Activated CD4-positive, alpha-beta T cell treated with anti-CD3 and anti-CD28 coated beads, Interleukin-2, amount 50 U/mL, for 48 hours (primary cell): ENCODE measurements around the gene SLC9A7.

Experiments used
- DNase-seq, 2 experiments: peaks; one replicate each; pipeline ENCODE4 v3.0.0-alpha.2; 2020

Gene SLC9A7

DNA sequence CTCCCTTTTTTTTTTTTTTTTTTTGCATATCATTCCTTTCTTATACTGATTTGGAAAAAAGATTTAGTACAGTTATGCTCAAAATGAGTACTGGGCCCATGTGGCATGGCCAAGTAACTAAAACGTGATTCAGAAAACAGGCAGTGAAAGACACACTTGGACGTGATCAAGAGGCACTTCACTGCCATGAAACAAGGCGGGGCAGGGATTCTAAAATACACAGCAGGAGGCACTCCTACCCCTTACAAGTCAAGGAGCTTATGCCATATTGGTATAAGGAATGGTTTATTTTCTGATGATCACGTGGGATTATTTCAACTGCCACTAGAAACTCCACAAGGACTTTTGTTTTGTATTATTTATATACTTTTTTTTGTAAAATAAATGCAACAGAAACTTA lies 113.3 kb downstream of the SLC9A7 start:
- DNase-seq = no peak

GRCh38 chrX:46643636-46644035 lies 115.3 kb downstream of the SLC9A7 start:
- DNase-seq = no peak

DNA sequence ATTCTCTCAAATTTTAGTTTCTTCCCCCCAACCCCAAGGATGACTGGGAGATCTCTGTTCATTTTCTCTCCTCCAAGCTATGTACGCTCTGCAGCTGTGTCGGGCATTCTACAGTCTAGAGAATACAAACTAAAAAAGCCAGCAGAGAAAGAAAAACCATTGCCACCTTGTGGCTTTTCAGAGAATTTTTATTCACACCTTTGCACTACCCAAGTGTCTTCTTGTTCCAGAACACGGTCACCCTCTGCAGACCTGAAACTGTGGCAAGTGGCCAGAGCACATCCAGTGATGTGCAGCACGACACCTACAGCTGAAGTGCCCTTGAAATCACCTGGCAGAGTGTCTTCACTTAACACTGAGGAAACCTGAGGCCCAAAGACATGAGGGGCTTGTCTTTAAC lies 116.8 kb downstream of the SLC9A7 start:
- no peak for DNase-seq

DNA sequence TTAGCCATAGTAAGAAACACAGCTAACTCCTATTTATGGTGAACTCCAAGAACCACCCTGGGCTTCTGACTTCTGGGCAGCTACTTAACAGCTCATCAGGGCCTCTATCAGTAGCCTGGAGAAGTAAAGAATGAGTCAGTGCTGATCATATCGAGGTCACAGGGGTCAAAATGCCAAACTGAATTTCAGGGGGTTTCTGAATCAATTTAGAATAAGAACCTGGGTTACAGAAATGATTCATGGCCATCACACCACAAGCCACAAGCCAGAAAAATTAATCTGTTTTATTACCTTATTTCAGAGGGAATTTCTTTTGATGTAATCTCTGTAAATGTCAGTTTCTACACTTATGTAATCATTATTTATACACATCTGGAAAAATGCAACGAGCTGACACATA lies 121.0 kb downstream of the SLC9A7 start:
- peak in 1 of 2 experiments; percentile 17 for DNase-seq

DNA sequence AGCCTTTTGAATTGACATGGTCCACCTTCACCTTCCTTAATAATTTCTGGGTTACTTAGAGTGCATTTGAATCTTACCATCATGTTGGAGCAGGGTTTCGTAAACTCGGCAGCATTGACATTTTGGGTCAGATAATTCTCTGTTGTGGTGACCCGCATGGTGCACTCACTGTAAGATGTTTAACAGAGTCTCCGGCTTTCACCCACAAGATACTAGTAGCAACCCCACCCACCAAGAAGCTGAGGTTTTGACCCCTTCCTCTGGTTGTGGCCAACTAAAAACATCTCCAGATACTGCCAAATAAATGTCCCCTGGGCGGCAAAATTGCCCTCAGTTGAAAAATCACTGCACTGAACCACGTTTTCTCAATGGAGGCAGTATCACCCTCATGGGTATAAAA lies 122.7 kb downstream of the SLC9A7 start:
- DNase-seq = no peak

DNA sequence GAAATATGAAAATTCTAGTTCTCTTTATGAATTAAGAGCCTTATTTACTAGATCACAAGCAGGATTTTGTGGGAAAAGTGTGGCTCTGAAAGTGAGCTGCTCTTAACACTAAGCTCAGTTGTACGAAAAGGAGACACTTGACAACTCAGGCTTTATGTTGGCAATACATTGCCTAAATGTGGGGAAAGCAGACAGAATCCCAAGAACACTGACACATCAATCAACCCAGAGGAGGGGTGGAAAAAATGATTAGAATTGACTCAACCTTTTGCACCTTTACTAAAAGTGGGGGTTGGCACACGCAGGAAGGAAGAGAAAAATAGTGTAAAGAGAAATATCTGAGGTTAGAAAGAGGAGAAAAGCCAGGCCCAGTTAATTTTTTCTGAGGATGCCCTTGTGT lies 123.7 kb downstream of the SLC9A7 start:
- no peak for DNase-seq

GRCh38 chrX:46634577-46634976 lies 124.3 kb downstream of the SLC9A7 start:
- no peak for DNase-seq

DNA sequence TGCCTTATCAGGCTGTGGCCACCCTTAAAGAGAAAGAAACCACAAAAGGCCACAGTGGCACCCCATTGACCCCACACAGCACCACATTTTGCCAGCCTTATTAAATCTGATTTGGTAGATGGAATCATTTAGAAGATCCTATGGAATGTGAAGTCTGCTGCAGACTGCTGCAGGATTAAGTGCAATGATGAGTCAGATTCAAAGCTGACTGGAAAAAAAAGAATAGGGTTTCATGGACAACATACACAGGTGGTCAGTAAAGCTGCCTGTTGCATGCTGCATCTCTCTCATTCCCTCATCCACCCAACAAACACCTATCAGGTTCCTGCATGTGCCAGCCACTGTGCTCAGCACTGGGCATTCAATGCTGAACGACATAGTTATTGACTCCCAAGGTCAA lies 128.8 kb downstream of the SLC9A7 start:
- no peak for DNase-seq

GRCh38 chrX:46628460-46629371 lies 130.2 kb downstream of the SLC9A7 start:
- DNase-seq = peak; percentile 16 to 23

- no peak for DNase-seq
Observed at GRCh38 chrX:46627711-46628419, 131.1 kb downstream of the SLC9A7 start.

DNA sequence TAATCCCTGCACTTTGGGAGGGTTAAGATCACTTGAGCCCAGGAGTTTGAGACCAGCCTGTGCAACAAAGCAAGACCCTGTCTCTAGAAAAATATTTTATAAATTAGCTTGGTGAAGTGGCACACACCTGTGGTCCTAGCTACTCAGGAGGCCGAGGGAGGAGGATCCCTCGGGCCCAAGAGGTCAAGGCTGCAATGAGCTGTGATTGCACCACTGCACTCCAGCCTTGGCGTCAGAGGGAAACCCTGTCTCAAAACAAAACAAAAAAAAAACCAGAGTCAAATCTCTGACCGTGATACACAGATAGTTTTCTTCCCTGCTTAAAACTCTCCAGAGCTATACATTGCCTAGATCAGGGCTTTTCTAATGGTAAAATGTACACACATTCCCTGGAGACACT lies 131.9 kb downstream of the SLC9A7 start:
- no peak for DNase-seq

DNA sequence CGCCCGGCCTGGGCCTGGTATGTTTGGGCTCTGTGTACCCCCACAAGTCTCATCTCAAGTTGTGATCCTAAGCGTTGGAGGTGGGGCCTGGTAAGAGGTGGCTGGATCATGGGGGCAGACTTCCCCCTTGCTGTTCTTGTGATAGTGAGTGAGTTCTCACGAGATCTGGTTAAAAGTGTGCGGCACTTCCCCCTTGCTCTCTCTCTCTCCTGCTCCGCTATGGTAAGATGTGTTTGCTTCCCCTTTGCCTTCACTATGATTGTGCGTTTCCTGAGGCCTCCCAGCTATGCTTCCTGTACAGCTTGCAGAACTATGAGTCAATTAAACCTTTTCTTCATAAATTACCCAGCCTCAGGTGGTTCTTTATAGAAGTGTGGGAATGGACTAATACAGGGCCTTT lies 132.4 kb downstream of the SLC9A7 start:
- peak; percentile 20 to 30 for DNase-seq

DNA sequence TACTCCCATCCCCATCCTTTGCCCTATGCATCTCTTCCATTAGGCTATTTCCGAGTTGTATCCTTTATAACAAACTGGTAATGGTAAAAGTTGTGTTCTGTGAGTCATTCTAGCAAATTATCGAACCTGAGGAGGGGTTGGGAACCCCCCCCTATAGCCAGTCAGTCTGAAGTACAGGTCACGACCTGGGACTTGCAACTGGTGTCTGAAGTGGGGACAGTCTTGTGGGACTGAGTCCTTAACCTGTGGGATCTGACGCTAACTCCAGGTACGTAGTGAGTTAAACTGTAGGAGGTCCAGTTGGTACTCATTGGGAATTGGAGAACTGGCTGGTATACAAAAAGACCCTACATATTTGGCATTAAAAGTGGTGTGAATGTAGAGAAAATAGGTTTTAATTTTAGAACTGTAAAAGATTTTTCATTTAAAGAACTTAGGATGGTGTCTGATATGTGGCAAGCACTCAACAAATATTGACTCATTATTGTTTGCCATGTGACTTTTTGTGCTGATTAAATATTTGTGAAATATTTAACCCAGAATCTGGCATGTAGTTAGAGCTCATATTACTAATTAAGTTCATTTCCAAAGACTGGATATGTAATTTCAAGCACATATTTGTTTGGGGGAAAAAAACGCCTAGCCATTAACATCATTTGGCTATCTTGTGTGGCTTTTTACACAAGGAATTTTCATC lies 134.7 kb downstream of the SLC9A7 start:
- DNase-seq = no peak

- DNase-seq = no peak
Observed at GRCh38 chrX:46621572-46621971, 137.3 kb downstream of the SLC9A7 start.

DNA sequence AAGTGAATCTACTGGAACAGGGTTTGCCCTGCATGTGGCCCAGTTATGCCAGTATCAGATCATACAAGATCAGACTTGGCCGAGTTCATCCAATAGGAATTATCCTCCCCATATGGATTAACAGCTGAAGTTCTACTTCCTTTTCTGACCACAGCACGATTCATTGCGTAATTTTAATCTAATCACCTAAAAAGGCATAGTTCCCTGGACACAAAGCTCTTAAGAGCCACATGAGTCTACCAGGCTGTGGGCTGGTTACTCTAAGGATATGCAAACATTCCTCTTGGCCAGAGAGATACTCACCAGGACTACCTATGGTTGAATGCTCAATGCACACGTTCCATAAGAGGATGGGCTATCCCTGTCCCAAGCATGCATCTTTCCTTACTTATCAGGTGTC lies 138.4 kb downstream of the SLC9A7 start:
- no peak for DNase-seq

DNA sequence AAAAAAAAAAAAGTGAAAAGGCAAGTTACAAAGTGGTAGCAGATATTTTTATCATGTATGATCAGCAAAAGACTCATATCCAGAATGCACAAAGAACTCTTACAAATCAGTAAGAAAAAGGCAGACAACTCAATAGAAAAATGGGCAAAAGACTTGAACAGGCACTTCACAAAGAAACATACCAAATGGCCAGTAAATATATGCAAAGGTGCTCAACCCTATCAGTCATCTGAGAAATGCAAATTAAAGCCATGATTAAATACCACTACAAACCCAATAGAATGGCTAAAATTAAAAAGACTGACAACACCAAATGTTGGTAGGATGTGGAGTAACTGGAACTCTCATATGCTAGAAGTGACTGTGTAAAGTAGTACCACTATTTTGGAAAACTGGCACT lies 140.0 kb downstream of the SLC9A7 start:
- DNase-seq = no peak

- DNase-seq = no peak
Observed at GRCh38 chrX:46617906-46618305, 141.0 kb downstream of the SLC9A7 start.

DNA sequence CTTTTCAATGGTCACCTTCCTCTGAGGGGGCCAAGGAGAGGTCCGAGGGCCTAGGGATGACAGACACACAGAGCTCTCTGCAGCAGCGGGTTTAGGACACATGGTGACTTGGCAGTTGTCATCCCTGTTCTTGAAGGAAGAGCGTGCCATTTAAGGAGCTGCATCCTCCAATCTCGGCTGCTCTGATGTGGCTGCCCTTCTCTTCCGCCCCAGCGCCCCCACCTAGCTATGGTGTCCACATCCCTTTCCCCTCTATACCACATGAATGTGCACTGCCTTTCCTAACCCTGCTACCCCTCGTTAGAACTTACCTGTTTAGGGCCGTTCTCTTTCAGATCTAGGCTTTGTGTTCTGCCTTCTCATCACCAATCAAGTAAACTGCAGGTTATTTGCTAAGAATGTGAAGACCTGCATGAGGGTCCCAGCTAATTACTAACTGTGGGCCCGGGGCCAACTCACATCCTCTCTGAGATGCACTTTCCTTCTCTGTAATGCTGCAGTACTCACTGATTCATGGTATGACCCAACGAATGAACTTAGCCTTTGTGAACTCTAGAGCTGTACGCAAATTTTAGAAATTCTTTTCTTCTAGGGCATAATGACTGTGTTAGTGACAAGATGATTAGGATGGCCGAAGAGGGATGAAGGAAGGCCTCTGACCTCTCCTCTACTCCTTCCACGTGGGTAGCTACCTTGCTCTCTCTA lies 147.1 kb downstream of the SLC9A7 start:
- peak in 1 of 2 experiments; percentile 5 for DNase-seq

DNA sequence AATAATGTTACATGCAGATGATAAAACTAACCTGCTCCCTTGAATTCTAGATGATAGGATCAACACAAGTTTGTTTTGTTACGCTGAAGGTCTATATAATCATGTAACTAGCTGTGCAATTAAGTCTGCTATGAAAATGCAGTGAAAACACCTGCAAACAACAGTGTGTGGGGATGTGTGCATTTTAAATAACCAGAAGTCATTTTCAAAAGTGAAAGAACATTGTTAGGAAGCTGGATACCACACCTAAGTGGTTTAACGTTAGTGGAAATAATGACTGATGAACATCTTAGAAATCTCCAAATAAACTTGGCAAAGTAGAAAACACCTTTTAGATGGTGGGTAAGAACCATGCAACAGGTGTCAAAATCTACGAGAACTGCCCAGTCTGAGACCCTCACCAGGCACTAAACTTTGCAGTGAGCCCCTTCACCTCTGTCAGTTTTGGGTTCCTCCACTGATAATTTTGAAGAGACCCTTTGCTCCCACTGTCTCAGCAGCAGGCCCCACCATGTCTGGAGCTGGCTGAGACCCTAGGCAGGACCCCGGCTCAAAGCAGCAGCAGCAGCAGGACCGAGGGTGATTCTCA lies 148.8 kb downstream of the SLC9A7 start:
- no peak for DNase-seq

GRCh38 chrX:46607916-46608315 lies 151.0 kb downstream of the SLC9A7 start:
- DNase-seq = no peak

DNA sequence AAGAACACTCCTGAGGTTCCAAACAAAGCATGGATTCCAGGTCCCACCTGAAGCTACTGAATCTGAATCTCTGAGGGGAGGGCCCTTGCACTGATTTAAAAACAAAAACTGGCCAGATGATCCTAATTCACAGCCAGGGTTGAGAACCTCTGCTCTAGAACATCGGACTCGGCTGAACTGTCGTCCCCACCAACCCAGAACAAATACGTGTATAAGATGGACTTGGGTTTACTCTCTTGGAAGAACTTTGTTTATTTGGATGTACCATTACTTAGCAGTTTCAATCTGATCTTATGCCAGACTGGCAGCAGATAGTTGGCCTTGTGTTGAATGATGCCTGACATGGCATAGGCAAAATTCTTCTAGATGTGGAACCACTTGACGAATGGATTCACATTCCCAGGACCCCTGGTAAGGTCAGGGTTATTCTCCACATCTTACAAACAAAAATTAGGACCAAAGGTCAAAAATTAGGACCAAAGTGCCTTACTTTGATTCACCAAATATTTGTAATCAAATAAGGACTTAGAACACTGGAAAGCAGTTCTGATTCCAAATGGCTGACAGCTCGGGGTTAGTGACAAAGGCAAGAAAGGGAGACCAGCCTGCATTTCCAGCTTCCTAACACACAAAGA lies 156.3 kb downstream of the SLC9A7 start:
- no peak for DNase-seq

DNA sequence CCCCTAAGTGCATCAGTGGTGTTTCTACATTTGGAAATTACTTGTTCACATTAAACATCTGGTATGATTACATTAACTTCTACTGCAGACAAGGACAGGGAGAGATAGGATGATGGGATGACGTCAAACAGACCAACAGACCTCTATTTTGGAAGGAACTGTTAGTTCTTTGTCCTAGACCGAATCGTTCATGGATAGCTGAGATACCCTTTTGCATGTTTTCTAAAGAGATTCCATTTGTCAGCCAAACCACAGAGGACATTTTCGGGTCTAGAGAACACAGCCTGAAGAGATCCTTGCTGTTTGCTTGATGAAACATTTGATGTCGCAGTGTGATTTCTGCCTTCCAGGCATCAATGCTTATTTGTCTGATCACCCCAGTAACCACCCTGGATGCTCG lies 157.6 kb downstream of the SLC9A7 start:
- no peak for DNase-seq
